ENCODE results near the gene MED25.

The MED25 gene

GRCh38 chr19:49832556-49832955, 14.5 kb downstream of the MED25 start:
- no peak for TF ChIP-seq CREB1 (IDR thresholded peaks at IDR 0.05; ENCODE audit: low read depth)
- TF ChIP-seq YY1 (IDR thresholded peaks at IDR 0.05; ENCODE audit: low read depth): no peak

- TF ChIP-seq MAX (IDR thresholded peaks at IDR 0.05) (no peak), TEAD4 (IDR thresholded peaks at IDR 0.05) (no peak), EP300 (IDR thresholded peaks at IDR 0.05; ENCODE audit: borderline replicate concordance) (no peak), TAF1 (IDR thresholded peaks at IDR 0.05; ENCODE audit: low read depth) (no peak), TCF12 (IDR thresholded peaks at IDR 0.05; ENCODE audit: low read depth) (no peak), REST (IDR thresholded peaks at IDR 0.05; ENCODE audit: low read depth) (no peak), NFIC (IDR thresholded peaks at IDR 0.05) (no peak), RAD21 (IDR thresholded peaks at IDR 0.05; ENCODE audit: low read depth) (no peak), USF1 (IDR thresholded peaks at IDR 0.05) (no peak), CEBPB (IDR thresholded peaks at IDR 0.05) (no peak), CREB1 (IDR thresholded peaks at IDR 0.05; ENCODE audit: low read depth) (no peak), YY1 (IDR thresholded peaks at IDR 0.05; ENCODE audit: low read depth) (no peak), ZBTB7A (IDR thresholded peaks at IDR 0.05; ENCODE audit: low read depth) (no peak)
Measured at GRCh38 chr19:49833599-49833998, 15.5 kb downstream of the MED25 start.

GRCh38 chr19:49835562-49835961, 17.5 kb downstream of the MED25 start:
- TF ChIP-seq ZBTB7A (IDR thresholded peaks at IDR 0.05; ENCODE audit: low read depth): no peak
- TF ChIP-seq CREB1 (IDR thresholded peaks at IDR 0.05; ENCODE audit: low read depth): no peak

- no peak for TF ChIP-seq RAD21 (IDR thresholded peaks at IDR 0.05; ENCODE audit: low read depth)
- TF ChIP-seq TAF1 (IDR thresholded peaks at IDR 0.05; ENCODE audit: low read depth): no peak
- TF ChIP-seq EGR1 (IDR thresholded peaks at IDR 0.05): no peak
- TF ChIP-seq NFIC (IDR thresholded peaks at IDR 0.05): no peak
- no peak for TF ChIP-seq TEAD4 (IDR thresholded peaks at IDR 0.05)
- no peak for TF ChIP-seq CEBPB (IDR thresholded peaks at IDR 0.05)
- TF ChIP-seq ZBTB7A (IDR thresholded peaks at IDR 0.05; ENCODE audit: low read depth): no peak
- TF ChIP-seq YY1 (IDR thresholded peaks at IDR 0.05; ENCODE audit: low read depth): no peak
- no peak for TF ChIP-seq REST (IDR thresholded peaks at IDR 0.05; ENCODE audit: low read depth)
- no peak for TF ChIP-seq EP300 (IDR thresholded peaks at IDR 0.05; ENCODE audit: borderline replicate concordance)
- TF ChIP-seq FOXM1 (IDR thresholded peaks at IDR 0.05; ENCODE audit: borderline replicate concordance, low read depth): no peak
- no peak for TF ChIP-seq USF1 (IDR thresholded peaks at IDR 0.05)
- TF ChIP-seq CREB1 (IDR thresholded peaks at IDR 0.05; ENCODE audit: low read depth): no peak
- TF ChIP-seq MAX (IDR thresholded peaks at IDR 0.05): no peak
Measured at GRCh38 chr19:49836176-49837008, 18.3 kb downstream of the MED25 start.

GRCh38 chr19:49837009-49837310, 18.9 kb downstream of the MED25 start:
- TF ChIP-seq EGR1 (IDR thresholded peaks at IDR 0.05) (no peak), YY1 (IDR thresholded peaks at IDR 0.05; ENCODE audit: low read depth) (no peak), TAF1 (IDR thresholded peaks at IDR 0.05; ENCODE audit: low read depth) (no peak), TCF12 (IDR thresholded peaks at IDR 0.05; ENCODE audit: low read depth) (no peak)

GRCh38 chr19:49837425-49837824, 19.3 kb downstream of the MED25 start:
- TF ChIP-seq FOXM1 (IDR thresholded peaks at IDR 0.05; ENCODE audit: borderline replicate concordance, low read depth) (no peak), EGR1 (IDR thresholded peaks at IDR 0.05) (no peak), TAF1 (IDR thresholded peaks at IDR 0.05; ENCODE audit: low read depth) (no peak), ZBTB7A (IDR thresholded peaks at IDR 0.05; ENCODE audit: low read depth) (no peak)

Measured in Ishikawa (cell line).